C4-2B (cell line): ENCODE measurements around the gene MED12L.

Experiments used
- CTCF ChIP-seq: fragments of 450-650 bp; conservative IDR thresholded peaks from 2 replicates; pipeline ENCODE4 v1.5.1; 2017; ENCODE audit warnings: mild to moderate bottlenecking
- ZFX ChIP-seq: fragments of 450-650 bp; IDR thresholded peaks from 2 replicates; pipeline ENCODE4 v1.6.1; 2017

GRCh38 chr3:151169262-151169947 lies 83.9 kb downstream of the MED12L start:
- TF ChIP-seq CTCF: no peak
- TF ChIP-seq ZFX: no peak
